K562 (cell line): Measurements from ENCODE around the gene CTBP2. TPM values are rescaled to one million over a fixed set of nuclear protein-coding genes. Genes with fewer than 3 reads are reported as not detected.

Experiments
- ATF4 ChIP-seq: fragments of 450-650 bp; formaldehyde crosslinking; IDR thresholded peaks from 2 replicates; pipeline ENCODE4 v1.4.0; 2022; ENCODE audit warnings: mild to moderate bottlenecking, moderate library complexity
- DPF2 ChIP-seq: fragments of 450-650 bp; IDR thresholded peaks from 2 replicates; pipeline ENCODE4 v1.6.1; 2016
- ILF3 ChIP-seq: fragments of 450-650 bp; IDR thresholded peaks from 2 replicates; pipeline ENCODE4 v1.6.1; 2018; ENCODE audit warnings: antibody characterized with exemption, mild to moderate bottlenecking, moderate library complexity, borderline replicate concordance
- MCM7 ChIP-seq, 2 experiments: fragments of 450-650 bp; IDR thresholded peaks; 2 replicates each; pipeline ENCODE4 v1.6.1; 2016 to 2018
- NFE2 ChIP-seq: IDR thresholded peaks from 2 replicates; pipeline ENCODE4 v1.6.1; 2014; ENCODE audit warnings: antibody characterized with exemption, low read depth
- RBM15 ChIP-seq: fragments of 200-400 bp; formaldehyde crosslinking; IDR thresholded peaks from 2 replicates; pipeline ENCODE4 v1.6.1; 2018; ENCODE audit warnings: mild to moderate bottlenecking, low read length, moderate library complexity; ENCODE audit not compliant: insufficient read depth
- SMARCE1 ChIP-seq: fragments of 450-650 bp; IDR thresholded peaks from 2 replicates; pipeline ENCODE4 v1.7.1; 2016; ENCODE audit warnings: mild to moderate bottlenecking
- TAF9B ChIP-seq: fragments of 450-650 bp; IDR thresholded peaks from 2 replicates; pipeline ENCODE4 v1.6.1; 2018; ENCODE audit warnings: mild to moderate bottlenecking; ENCODE audit not compliant: partially characterized antibody
- TEAD1 ChIP-seq, 2 experiments: fragments of 450-650 bp in 1 of 2; sonication (generic) in 1 of 2; formaldehyde crosslinking; IDR thresholded peaks; 2 replicates each; pipeline versions ENCODE4 v1.4.0 to v1.8.0; 2020 to 2022; ENCODE audit warnings: mild to moderate bottlenecking in 2 of 2, missing genetic modification reagents in 1 of 2
- TRIM25 ChIP-seq: fragments of 450-650 bp; IDR thresholded peaks from 2 replicates; pipeline ENCODE4 v1.7.0; 2016; ENCODE audit warnings: borderline replicate concordance
- ZBTB33 ChIP-seq: sonication (generic); formaldehyde crosslinking; IDR thresholded peaks from 2 replicates; pipeline ENCODE4 v1.8.1; 2023; ENCODE audit warnings: mild to moderate bottlenecking, missing genetic modification reagents
- ZNF316 ChIP-seq: fragments of 450-650 bp; IDR thresholded peaks from 2 replicates; pipeline ENCODE4 v1.6.1; 2016
- ZNF407 ChIP-seq: fragments of 450-650 bp; IDR thresholded peaks from 2 replicates; pipeline ENCODE4 v1.6.1; 2016; ENCODE audit warnings: low read depth
- ZNF655 ChIP-seq: fragments of 250-450 bp; sonication (Bioruptor Pico); IDR thresholded peaks from 2 replicates; pipeline ENCODE4 v1.5.0; 2021
- polyA plus RNA-seq, 8 experiments: library from polyadenylated mRNA; depleted of rRNA in 4 of 8; stranded (reverse) in 5 of 8; unstranded in 3 of 8; fragments of >200 nt; fragmentation: Nextera tagmentation in 2 of 8; fragmentation: Illumina TruSeq in 1 of 8; extraction: Ambion mirVana in 2 of 8; extraction: Trizol in 1 of 8; gene quantifications; 2 replicates each; pipeline versions ENCODE4 v1.2.1 to v1.2.3, GENCODE V29; 2011 to 2014; ENCODE audit warnings: inconsistent platforms in 1 of 8, missing spikeins in 1 of 8
- total RNA-seq, 7 experiments: library from RNA; depleted of rRNA in 6 of 7; stranded (reverse); fragments of >200 nt in 6 of 7; fragmentation: Illumina TruSeq in 2 of 7; extraction: Trizol in 2 of 7; gene quantifications; 2 replicates each; pipeline versions ENCODE4 v1.2.1 to v1.2.3, GENCODE V29; 2011 to 2021; ENCODE audit warnings: low replicate concordance in 1 of 7

CTBP2 gene
- total and polyA plus RNA-seq, 9 of the 15 experiments (the other 6 are each of a cell fraction or from before 2014, with no cell fraction given): 1.3 to 8.8 (median 5.1) TPM

- TF ChIP-seq TRIM25 (no peak), RBM15 (no peak), ILF3 (no peak), TEAD1 (CRISPR knock-in tag; IDR thresholded peaks at IDR 0.05) (no peak), MCM7 (IDR thresholded peaks at IDR 0.05) (no peak), NFE2 (peak; percentile 14; the same call in 1 of the 2 replicates), DPF2 (peak; percentile 70), ZNF407 (no peak), ATF4 (CRISPR knock-in tag) (no peak), SMARCE1 (peak; percentile 31; the same call in 1 of the 2 replicates), ZNF316 (no peak), TAF9B (no peak), ZBTB33 (CRISPR knock-in tag) (peak; percentile 95), ZNF655 (CRISPR knock-in tag) (no peak)
Observed at GRCh38 chr10:125141860-125142484, 18.4 kb downstream of the CTBP2 start (continued).
